Nucleus accumbens (tissue), 56 donors: ENCODE results near the gene IL17RE.

Experiments used
- DNase-seq, 56 donors: peaks; one replicate each; lab custom pipeline; 2025; lab: John Stamatoyannopoulos, UW

The IL17RE gene

GRCh38 chr3:9949115-9949514 lies 46.5 kb downstream of the IL17RE start:
- no peak for DNase-seq

- DNase-seq, result no peak
These were observed 47.0 kb downstream of the IL17RE start for GRCh38 chr3:9949626-9950025.

DNA sequence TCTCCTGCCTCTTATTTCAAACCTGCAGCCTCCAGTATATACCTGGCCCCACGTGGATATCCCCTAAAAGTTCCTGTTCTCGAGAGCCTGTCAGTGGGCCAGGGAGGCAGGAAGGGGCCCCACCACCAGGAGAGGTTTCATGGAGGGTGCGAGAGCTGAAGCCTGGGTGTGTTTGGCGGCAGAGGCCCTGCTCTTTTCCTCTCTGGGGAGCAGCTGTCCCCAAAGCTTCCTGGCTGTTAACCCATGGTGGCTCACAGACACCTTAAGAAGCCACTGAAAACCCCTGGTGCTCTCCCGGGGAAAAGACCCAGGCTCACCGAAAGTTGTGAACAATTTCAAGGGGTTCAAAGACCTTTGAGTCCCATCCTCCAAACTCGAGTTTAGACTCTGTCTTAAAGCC lies 48.5 kb downstream of the IL17RE start:
- no peak for DNase-seq

DNA sequence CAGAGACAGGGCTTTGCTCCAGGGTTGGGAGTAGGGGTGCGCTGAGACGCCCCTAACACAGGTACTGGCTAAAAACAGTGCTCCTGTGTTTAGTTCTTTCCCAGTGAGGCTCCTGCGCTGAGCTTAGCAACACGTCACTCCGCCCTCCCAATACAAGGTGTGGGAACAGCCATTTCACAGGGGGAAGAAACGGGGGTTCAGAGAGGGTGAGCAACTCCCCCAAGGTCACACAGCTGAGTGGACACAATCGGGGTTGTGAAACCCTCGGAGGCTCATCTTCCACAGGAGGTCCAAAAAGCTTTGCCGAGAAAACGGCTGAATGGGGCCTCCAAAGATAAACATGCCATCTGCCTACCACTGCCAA lies 48.9 kb downstream of the IL17RE start:
- DNase-seq, result peak in 10 of 56 donors; percentile 11 to 45 (median 35)

- peak in 21 of 56 donors; percentile 12 to 71 (median 44) for DNase-seq
These were observed 49.5 kb downstream of the IL17RE start, which contains the start of gene PRRT3 for GRCh38 chr3:9951962-9952805. Gene PRRT3 (minus strand): TSS chr3:9952408. CDS start chr3:9950115, 2,293 bp downstream.

DNA sequence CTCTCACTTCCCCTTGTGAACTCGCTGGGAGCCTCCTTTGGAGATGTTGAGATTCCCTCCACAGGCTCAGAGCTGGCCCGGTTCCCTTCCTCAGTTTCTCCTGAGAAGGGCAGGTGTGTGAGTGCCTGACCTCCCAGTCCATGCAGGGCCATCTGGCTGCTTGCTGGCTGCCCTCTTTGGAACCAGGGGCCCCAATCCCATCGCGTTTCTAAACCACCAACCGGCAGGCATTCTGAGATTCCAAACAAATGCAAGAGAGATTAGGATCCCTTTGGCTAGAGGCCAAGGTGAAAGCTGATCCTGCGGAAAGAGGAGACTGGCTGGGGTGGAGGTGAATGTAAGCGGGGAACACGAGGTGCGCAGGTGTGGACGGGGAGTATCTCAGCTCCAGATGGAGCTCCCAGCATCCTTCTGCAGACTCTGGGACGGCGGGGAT lies 52.4 kb downstream of the IL17RE start:
- no peak for DNase-seq

DNA sequence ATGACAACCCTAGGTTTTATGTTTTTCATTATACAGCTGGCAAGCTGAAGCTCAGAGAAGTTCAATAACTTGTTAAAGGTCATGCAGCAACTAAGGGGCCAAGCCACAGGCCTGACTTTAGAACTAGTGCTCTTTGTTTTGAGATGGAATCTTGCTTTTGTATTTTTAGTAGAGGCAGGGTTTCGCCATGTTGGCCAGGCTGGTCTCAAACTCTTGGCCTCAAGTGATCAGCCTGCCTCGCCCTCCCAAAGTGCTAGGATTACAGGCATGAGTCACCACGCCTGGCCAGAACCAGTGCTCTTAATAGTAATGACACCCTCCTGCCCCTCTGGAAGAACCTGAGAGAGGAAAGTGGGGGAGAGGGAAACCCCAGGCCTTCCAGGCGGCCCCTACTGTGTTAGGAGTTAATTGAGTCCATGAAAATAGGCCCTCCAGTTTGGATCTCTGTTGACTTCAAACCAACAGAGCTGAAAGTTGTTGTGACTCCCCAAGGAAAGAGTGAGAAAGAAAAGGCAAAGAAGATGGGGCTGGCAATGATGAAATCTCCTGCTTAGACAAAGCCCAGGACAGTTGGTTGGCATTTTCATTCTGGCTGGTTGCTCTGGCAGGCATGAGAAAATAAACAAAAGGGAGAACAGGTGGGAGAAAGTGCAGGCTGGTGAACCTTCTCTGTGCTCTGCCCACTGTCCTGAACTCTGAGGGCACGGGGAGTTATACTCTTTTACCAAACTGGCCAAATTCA lies 53.1 kb downstream of the IL17RE start:
- DNase-seq, result no peak

GRCh38 chr3:9957214-9957613 lies 54.6 kb downstream of the IL17RE start:
- peak in 6 of 56 donors; percentile 14 to 58 (median 31) for DNase-seq

- DNase-seq, result no peak
These were observed 62.7 kb downstream of the IL17RE start for GRCh38 chr3:9965200-9965875.
